HG02642 (cell line): ENCODE measurements around the gene EYA2.
"Not testable (repeated sequence)": the region's sequence is repeated elsewhere in the genome, so short reads cannot be mapped to it uniquely, and the experiment has no call there.

Experiments
- ATAC-seq: cut with Tn5 transposase; IDR thresholded peaks from one replicate; pipeline ENCODE4 v1.9.1; 2021; ENCODE audit warnings: mild to moderate bottlenecking; ENCODE audit not compliant: unreplicated experiment, poor library complexity

Gene EYA2

DNA sequence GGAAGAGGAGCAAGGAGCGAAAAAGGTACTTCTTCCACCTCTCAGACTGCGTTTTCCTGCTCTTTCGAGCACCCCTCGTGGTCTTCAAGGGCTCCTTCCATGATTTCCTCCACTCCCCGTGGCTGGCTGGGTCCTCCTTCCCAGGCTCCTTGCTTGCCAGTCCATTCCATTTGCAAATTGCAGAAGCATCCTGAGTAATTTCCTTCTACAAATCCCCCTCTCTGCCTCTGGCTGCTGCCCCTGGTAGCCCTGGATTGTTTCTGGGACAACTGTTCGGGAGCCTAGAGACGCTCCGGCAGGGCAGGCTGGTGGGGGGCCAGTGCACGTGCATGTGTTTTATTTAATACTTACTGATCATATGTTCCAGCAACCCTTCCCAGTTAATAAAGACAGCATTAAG, 288.7 kb downstream of the EYA2 start:
- ATAC-seq, result no peak

- ATAC-seq, result no peak
Observed at GRCh38 chr20:47187450-47188195, 293.0 kb downstream of the EYA2 start.

DNA sequence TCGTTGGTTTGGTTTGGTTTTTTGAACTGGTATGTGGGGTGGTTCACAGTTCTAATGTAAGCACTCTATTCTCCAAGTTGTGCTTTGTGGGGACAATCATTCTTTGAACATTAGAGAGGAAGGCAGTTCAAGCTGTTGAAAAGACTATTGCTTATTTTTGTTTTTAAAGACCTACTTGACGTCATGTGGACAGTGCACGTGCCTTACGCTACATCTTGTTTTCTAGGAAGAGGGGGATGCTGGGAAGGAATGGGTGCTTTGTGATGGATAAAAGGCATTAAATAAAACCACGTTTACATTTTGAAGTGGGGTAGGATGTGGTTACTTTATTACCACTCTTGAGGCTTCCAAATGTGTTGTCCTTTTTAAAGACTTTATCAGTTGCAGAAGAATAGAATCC, 293.9 kb downstream of the EYA2 start:
- no peak for ATAC-seq

- no peak for ATAC-seq
Observed at GRCh38 chr20:47189060-47189459, 294.4 kb downstream of the EYA2 start.

GRCh38 chr20:47191074-47191673, 296.5 kb downstream of the EYA2 start:
- no peak for ATAC-seq

DNA sequence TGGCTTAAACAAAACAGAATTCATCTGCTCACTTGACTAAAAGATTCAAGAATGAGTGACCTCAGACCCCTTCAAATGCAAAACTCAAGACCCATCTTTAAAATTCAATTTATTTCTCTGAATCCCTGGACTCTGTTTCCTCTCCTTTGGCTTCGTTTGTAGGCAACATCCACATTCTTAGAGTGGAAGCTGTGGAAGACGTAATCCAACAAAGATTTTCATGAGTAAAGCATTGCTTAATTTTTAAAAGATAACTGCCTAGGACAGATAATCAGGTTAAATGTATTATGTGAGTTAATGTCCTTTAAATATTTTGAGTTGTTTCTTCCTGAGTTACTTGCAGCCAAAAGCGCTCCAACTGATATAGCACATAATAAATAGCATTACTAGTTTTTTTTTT, 297.3 kb downstream of the EYA2 start:
- ATAC-seq, result no peak

GRCh38 chr20:47195573-47195972, 300.9 kb downstream of the EYA2 start:
- ATAC-seq, result no peak

DNA sequence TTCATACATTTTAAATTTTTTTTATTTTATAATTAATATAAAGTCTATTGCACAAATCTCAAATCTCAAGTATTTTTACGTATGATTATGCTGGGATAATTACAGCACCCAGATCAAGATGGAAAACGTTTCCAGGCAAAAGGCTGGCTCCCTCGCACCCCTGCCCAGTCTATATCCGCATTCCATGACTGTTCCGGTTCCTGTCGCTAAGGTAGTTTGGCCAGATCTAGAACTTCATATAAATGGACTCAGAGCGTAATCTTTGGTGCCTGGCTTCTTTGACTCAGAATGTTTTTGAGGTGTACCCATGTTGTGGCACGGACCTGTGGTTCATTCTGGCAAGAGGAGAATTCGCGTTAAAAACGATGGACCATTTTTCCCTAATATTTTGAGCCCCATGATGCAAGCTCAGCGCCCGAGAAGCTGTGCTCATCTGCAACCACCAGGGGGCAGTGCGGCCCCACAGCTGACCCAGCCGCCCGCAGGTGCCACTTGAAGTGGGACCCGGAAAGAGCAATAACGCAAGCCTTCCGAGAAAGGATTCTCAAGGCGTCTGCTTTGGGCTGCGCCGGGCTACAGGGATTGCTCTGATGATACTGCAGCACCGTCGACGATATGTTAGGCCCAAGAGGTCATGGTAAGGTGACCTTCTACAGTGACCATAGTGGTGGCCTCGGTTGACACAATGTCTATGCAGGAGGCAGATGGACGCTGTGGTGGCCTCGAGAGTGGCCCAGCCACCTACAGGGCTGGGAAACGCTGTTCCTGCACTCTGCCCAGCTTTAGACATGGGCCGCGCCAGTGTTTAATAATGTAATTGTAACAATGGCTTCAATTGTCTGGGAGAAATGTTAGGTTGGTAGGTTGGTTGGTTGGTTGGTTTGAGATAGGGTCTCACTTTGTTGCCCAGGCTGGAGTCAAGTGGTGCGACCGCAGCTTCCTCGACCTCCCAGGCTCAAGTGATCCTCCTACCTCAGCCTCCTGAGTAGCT, 301.7 kb downstream of the EYA2 start:
- peak; percentile 67 for ATAC-seq

DNA sequence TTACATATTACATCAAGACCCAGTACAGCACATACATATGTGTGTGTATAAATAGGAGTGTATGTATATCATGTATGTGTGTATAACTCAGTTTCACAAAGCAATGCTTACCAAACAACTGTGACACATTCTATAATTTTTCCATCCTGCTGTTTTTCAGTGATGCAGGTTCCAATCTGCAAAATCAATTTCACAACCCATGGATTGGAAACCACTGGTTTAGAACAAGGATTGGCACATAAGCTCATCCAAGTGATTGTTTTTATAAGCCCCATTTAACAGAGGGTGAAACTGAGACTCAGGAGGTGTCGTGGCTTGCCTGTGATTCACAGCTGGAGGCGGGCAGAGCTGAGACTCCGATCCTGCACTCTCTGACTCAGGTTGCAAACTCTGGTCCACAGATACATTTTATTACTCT, 303.6 kb downstream of the EYA2 start:
- no peak for ATAC-seq

DNA sequence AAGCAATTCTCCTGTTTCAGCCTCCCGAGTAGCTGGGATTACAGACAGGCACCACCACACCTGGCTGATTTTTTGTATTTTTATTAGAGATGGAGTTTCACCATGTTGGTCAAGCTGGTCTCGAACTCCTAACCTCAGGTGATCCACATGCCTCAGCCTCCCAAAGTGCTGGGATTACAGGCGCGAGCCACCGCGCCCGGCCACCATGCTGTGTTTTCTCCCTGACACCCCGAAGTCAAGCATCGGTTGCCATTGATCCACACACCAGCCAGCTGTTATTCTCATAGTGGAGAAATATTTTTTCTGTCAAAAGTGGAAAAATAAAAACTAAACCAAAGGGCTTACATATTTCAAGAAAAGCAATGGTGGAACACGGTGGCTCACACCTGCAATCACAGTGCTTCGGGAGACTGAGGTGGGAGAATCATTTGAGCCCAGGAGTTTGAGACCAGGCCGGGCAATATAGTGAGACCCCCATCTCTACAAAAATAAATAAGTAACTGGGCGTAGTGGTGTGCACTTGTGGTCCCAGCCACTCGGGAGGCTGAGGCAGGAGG, 304.4 kb downstream of the EYA2 start:
- ATAC-seq, result no peak

DNA sequence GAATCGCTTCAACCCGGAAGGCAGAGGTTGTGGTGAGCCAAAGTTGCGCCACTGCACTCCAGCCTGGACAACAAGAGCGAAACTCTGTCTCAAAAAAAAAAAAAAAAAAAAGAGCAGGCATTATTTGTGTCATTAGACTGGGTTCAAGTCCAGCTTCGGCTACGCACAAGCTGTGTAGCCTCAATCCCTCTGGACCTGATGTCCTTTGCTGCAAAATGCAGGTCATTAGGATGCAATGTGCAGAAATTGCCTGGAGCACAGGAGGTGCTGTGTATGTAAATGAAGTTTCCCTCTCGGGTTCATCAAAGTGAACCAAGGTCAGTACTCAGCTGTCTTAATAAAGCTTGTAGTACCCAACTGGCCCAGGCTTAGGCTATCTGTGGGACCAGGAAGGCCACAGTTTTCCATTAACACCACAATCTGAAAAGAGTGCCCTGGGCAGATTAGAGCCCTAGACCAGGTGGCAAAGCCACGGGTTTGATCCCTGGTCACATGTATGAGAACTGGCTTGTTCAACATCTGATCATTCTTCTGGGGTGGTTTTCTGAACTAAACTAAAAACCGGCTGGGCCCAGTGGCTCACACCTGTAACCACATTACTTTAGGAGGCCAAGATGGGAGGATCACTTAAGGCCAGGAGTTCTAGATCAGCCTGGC, 306.6 kb downstream of the EYA2 start:
- no peak for ATAC-seq

- no peak for ATAC-seq
Observed at GRCh38 chr20:47202733-47203667, 308.4 kb downstream of the EYA2 start.

DNA sequence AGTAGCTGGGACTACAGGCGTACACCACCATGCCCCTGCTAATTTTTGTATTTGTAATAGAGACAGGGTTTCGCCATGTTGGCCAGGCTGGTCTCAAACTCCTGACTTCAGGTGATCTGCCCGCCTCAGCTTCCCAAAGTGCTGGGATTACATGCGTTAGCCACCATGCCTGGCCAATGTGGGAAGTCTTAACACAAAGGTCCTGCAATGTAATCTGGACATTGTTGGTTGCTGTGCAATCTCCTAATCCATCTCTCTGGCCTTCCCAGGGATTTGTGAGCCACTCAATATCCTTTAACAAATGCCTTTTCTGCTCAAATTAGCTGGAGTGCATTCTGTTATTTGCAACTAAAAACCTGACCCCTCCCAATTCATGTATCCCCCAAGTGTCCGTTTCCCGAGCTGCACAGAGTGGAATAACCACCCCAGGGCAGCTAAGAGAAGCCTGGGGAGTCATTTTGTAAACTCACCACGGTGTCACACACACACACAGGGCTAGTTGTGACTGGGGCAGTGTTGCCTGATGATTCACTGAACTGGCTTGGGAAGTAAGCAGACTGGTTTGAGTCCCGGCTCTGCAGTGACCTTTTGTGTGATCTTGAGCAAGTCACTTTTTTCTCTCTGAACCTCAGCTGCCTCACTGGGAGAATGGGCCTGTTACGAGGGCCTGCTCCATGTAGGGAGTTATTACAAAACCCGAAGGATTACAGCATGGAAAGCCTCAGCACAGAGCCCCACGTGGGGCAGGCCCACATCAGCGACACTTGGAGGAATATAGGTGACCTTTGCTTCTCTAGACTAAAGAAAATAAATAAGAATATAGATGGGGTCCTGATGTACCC, 309.6 kb downstream of the EYA2 start:
- ATAC-seq, result no peak

DNA sequence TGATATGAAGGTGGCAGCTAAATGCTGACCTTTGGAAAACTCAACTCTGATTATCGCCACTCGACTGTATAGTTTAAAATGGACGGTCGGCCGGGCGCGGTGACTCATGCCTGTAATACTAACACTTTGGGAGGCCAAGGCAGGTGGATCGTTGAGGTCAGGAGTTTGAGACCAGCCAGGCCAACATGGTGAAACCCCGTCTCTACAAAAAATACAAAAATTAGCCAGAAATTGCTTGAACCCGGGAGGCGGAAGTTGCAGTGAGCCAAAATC, 310.1 kb downstream of the EYA2 start:
- not testable (repeated sequence) for ATAC-seq

GRCh38 chr20:47205577-47206123, 311.0 kb downstream of the EYA2 start:
- no peak for ATAC-seq

GRCh38 chr20:47206552-47206951, 311.9 kb downstream of the EYA2 start:
- ATAC-seq, result not testable (repeated sequence)

DNA sequence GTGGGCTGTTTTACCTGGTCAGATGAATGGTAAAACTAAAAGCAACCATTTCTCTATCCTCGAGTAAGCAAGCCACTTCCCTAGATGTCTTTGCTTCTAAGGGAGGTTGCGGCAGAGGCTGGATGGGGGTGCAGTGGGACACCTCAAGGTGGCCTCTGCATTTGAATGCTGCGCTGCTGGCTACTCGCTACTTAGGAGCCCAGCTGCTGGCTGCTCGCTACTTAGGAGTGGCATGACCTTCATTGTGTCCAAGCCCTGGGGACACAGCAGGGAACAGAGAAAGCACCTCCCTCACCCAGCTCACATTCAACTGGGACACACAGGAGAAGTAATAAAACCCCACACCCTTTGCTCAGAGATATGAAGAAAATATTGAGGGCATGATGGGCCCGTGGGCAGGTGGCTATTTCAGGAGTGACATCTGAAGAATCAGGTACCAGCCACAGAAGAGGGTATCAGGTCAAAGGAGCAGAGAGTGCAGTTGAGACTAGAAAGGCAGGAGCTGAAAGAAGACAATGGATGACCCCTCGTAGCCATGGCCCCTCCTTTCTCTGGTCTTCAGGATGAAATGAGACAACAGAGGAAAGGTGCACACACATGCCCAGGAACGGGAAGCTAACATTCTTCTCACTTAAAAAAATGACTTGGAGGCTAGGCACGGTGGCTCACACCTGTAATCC, 312.5 kb downstream of the EYA2 start:
- ATAC-seq, result no peak
